OCI-M2 (cell line): ENCODE data around the gene NUP35.

Source experiments
- DNase-seq: peaks from one replicate; lab custom pipeline; 2025; ENCODE audit not compliant: unreplicated experiment; lab: John Stamatoyannopoulos, UW

NUP35 gene

GRCh38 chr2:183207110-183207509, 82.9 kb downstream of the NUP35 start:
- DNase-seq = no peak

DNA sequence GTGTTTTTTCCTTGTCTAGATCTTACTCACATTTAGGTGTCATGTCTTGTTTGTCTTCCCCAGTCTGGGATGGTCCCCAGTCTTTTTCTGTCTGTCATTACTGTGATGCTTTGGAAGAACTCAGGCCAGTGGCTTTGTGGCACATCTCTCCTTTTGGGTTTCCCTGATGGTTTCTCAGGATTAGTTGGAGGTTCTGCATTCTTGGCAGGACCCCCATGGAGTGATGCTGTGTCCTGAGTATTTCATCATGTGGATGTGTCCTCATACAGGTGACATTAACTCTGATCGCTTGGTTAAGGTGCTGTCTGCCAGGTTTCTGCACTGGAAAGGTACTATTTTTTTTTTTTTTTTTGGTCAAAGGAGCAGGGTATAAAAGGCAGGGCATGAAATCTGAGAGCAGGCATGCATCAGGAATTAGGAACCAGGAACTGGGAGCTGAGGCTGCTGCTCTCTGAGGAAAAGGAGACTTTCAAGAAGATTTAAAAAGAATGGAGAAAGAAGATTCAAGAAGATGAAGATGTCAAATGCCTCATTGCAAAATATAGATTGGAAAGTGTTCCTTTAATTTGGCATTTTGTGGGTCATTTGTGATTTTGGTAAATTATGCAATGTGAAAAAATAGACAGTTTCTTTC, 85.3 kb downstream of the NUP35 start:
- DNase-seq = no peak
